ENCODE measurements around the gene OGFOD1. TPM values are rescaled to one million over a fixed set of nuclear protein-coding genes. Genes with fewer than 3 reads are reported as not detected.
"Not testable (repeated sequence)": the region's sequence is repeated elsewhere in the genome, so short reads cannot be mapped to it uniquely, and the experiment has no call there.

OGFOD1 gene
- total RNA-seq, 2 donors from 2014 or later, result 28.8 to 59.9 TPM

GRCh38 chr16:56480776-56481467 is 29.6 kb downstream of the OGFOD1 start:
- H3K4me3 Mint-ChIP-seq, result no peak overlapping the region
- H3K9me3 Mint-ChIP-seq, result no peaks in the 10 kb centered on the region
- H3K4me1 Mint-ChIP-seq, result peaks cover 13% of the 10 kb centered on the region
- H3K27me3 Mint-ChIP-seq, result no peaks in the 10 kb centered on the region
- H3K27ac Mint-ChIP-seq, result peak overlapping the region; percentile 20
- H3K36me3 Mint-ChIP-seq (ENCODE audit: low read depth), result peaks cover 82% of the 10 kb centered on the region
- ATAC-seq (replicated peaks), result no peak

- Mint-ChIP-seq H3K9me3 (no peaks in the 10 kb centered on the region), H3K27ac (peak overlapping the region; percentile 20), H3K36me3 (ENCODE audit: low read depth) (peaks cover 82% of the 10 kb centered on the region), H3K4me1 (peaks cover 13% of the 10 kb centered on the region), H3K27me3 (no peaks in the 10 kb centered on the region), H3K4me3 (no peak overlapping the region)
- no peak for ATAC-seq (replicated peaks)
Measured at GRCh38 chr16:56481468-56482122, 30.2 kb downstream of the OGFOD1 start.

GRCh38 chr16:56482683-56483236 is 31.4 kb downstream of the OGFOD1 start:
- H3K36me3 Mint-ChIP-seq (ENCODE audit: low read depth), result peaks cover 71% of the 10 kb centered on the region
- H3K9me3 Mint-ChIP-seq, result no peaks in the 10 kb centered on the region
- H3K27ac Mint-ChIP-seq, result no peak overlapping the region
- H3K27me3 Mint-ChIP-seq, result no peaks in the 10 kb centered on the region
- H3K4me3 Mint-ChIP-seq, result no peak overlapping the region
- no peak for ATAC-seq (replicated peaks)
- H3K4me1 Mint-ChIP-seq, result peaks cover 6% of the 10 kb centered on the region

GRCh38 chr16:56483394-56483793 is 32.0 kb downstream of the OGFOD1 start:
- no peak for ATAC-seq (replicated peaks)
- peaks cover 5% of the 10 kb centered on the region for H3K4me1 Mint-ChIP-seq
- no peak overlapping the region for H3K27ac Mint-ChIP-seq
- no peaks in the 10 kb centered on the region for H3K27me3 Mint-ChIP-seq
- H3K36me3 Mint-ChIP-seq (ENCODE audit: low read depth), result peaks cover 65% of the 10 kb centered on the region
- H3K9me3 Mint-ChIP-seq, result no peaks in the 10 kb centered on the region
- H3K4me3 Mint-ChIP-seq, result no peak overlapping the region

- ATAC-seq (replicated peaks), result no peak
- no peaks in the 10 kb centered on the region for H3K4me1 Mint-ChIP-seq
Measured at GRCh38 chr16:56488035-56488434, 36.7 kb downstream of the OGFOD1 start.

GRCh38 chr16:56488868-56489267 is 37.5 kb downstream of the OGFOD1 start:
- not testable (repeated sequence) for ATAC-seq (replicated peaks); H3K4me3 Mint-ChIP-seq; H3K4me1 Mint-ChIP-seq; H3K9me3 Mint-ChIP-seq; H3K27ac Mint-ChIP-seq; H3K27me3 Mint-ChIP-seq
- peaks cover 51% of the 10 kb centered on the region for H3K36me3 Mint-ChIP-seq (ENCODE audit: low read depth)

More at GRCh38 chr16:56488035-56488434, 36.7 kb downstream of the OGFOD1 start:
- Mint-ChIP-seq H3K27me3 (no peaks in the 10 kb centered on the region), H3K36me3 (ENCODE audit: low read depth) (peaks cover 52% of the 10 kb centered on the region), H3K27ac (no peak overlapping the region), H3K9me3 (no peaks in the 10 kb centered on the region), H3K4me3 (no peak overlapping the region)

- Mint-ChIP-seq H3K27me3 (no peaks in the 10 kb centered on the region), H3K36me3 (ENCODE audit: low read depth) (peaks cover 50% of the 10 kb centered on the region), H3K27ac (no peak overlapping the region), H3K4me1 (no peaks in the 10 kb centered on the region), H3K9me3 (no peaks in the 10 kb centered on the region), H3K4me3 (no peak overlapping the region)
- ATAC-seq (replicated peaks), result no peak
Measured at GRCh38 chr16:56491657-56492261, 40.4 kb downstream of the OGFOD1 start.

- Mint-ChIP-seq H3K9me3 (no peaks in the 10 kb centered on the region), H3K27ac (no peak overlapping the region), H3K4me1 (no peaks in the 10 kb centered on the region), H3K27me3 (no peaks in the 10 kb centered on the region), H3K36me3 (ENCODE audit: low read depth) (peaks cover 64% of the 10 kb centered on the region), H3K4me3 (no peak overlapping the region)
- no peak for ATAC-seq (replicated peaks)
Measured at GRCh38 chr16:56493126-56493525, 41.8 kb downstream of the OGFOD1 start.

- Mint-ChIP-seq H3K9me3 (no peaks in the 10 kb centered on the region), H3K4me1 (no peaks in the 10 kb centered on the region)
Measured at GRCh38 chr16:56493815-56494214, 42.5 kb downstream of the OGFOD1 start.

GRCh38 chr16:56505181-56505580 is 53.8 kb downstream of the OGFOD1 start:
- no peak overlapping the region for H3K27ac Mint-ChIP-seq
- no peak for ATAC-seq (replicated peaks)
- no peak overlapping the region for H3K4me3 Mint-ChIP-seq

More at GRCh38 chr16:56493815-56494214, 42.5 kb downstream of the OGFOD1 start:
- no peak overlapping the region for H3K4me3 Mint-ChIP-seq
- no peak overlapping the region for H3K27ac Mint-ChIP-seq
- H3K27me3 Mint-ChIP-seq, result no peaks in the 10 kb centered on the region
- no peak for ATAC-seq (replicated peaks)
- H3K36me3 Mint-ChIP-seq (ENCODE audit: low read depth), result peaks cover 71% of the 10 kb centered on the region

GRCh38 chr16:56506941-56507340 is 55.6 kb downstream of the OGFOD1 start:
- H3K27me3 Mint-ChIP-seq, result no peaks in the 10 kb centered on the region

More at GRCh38 chr16:56505181-56505580, 53.8 kb downstream of the OGFOD1 start:
- Mint-ChIP-seq H3K36me3 (ENCODE audit: low read depth) (peaks cover 93% of the 10 kb centered on the region), H3K27me3 (no peaks in the 10 kb centered on the region), H3K9me3 (no peaks in the 10 kb centered on the region), H3K4me1 (no peaks in the 10 kb centered on the region)

GRCh38 chr16:56510544-56510943 is 59.2 kb downstream of the OGFOD1 start:
- H3K9me3 Mint-ChIP-seq, result no peaks in the 10 kb centered on the region
- no peak for ATAC-seq (replicated peaks)
- no peak overlapping the region for H3K4me3 Mint-ChIP-seq
- no peak overlapping the region for H3K27ac Mint-ChIP-seq
- H3K27me3 Mint-ChIP-seq, result no peaks in the 10 kb centered on the region
- H3K4me1 Mint-ChIP-seq, result peaks cover 12% of the 10 kb centered on the region
- peaks cover 77% of the 10 kb centered on the region for H3K36me3 Mint-ChIP-seq (ENCODE audit: low read depth)

More at GRCh38 chr16:56506941-56507340, 55.6 kb downstream of the OGFOD1 start:
- Mint-ChIP-seq H3K27ac (no peak overlapping the region), H3K4me1 (no peaks in the 10 kb centered on the region), H3K36me3 (ENCODE audit: low read depth) (peaks cover 95% of the 10 kb centered on the region), H3K4me3 (no peak overlapping the region), H3K9me3 (no peaks in the 10 kb centered on the region)
- no peak for ATAC-seq (replicated peaks)

GRCh38 chr16:56512025-56512424 is 60.7 kb downstream of the OGFOD1 start:
- ATAC-seq (replicated peaks), result no peak
- Mint-ChIP-seq H3K4me3 (no peak overlapping the region), H3K4me1 (peaks cover 22% of the 10 kb centered on the region), H3K27me3 (no peaks in the 10 kb centered on the region), H3K9me3 (no peaks in the 10 kb centered on the region), H3K36me3 (ENCODE audit: low read depth) (peaks cover 62% of the 10 kb centered on the region), H3K27ac (no peak overlapping the region)

GRCh38 chr16:56513091-56513490 is 61.7 kb downstream of the OGFOD1 start:
- H3K9me3 Mint-ChIP-seq, result no peaks in the 10 kb centered on the region
- peaks cover 51% of the 10 kb centered on the region for H3K36me3 Mint-ChIP-seq (ENCODE audit: low read depth)
- peaks cover 27% of the 10 kb centered on the region for H3K4me1 Mint-ChIP-seq
- no peak for ATAC-seq (replicated peaks)
- H3K27me3 Mint-ChIP-seq, result no peaks in the 10 kb centered on the region
- no peak overlapping the region for H3K4me3 Mint-ChIP-seq
- H3K27ac Mint-ChIP-seq, result no peak overlapping the region
